SK-N-SH (cell line): Measurements from ENCODE around the gene PLCB1. TPM values are rescaled to one million over a fixed set of nuclear protein-coding genes. Genes with fewer than 3 reads are reported as not detected.

ENCODE experiments used
- CTCF ChIA-PET: fragments of 300-600, 350-600 bp; formaldehyde crosslinking; extraction: SDS; loops from one replicate; lab custom pipeline; 2021; lab: Yijun Ruan, JAX
- POLR2A ChIA-PET: fragments of 350-600 bp; sonication (Branson Sonifier 250); formaldehyde crosslinking; extraction: SDS; loops from one replicate; lab custom pipeline; 2020; ENCODE audit warnings: antibody characterized with exemption, inconsistent platforms; lab: Yijun Ruan, JAX
- DNase-seq: peaks from one replicate; pipeline ENCODE4 v3.0.0; 2012
- H2AFZ ChIP-seq: fragments of 200-600 bp; sonication (generic); 2 replicates; pipeline ENCODE4 v1.8.1; 2016; ENCODE audit warnings: antibody characterized with exemption, mild to moderate bottlenecking, low read depth
- H3F3A ChIP-seq: fragments of 200-600 bp; sonication (generic); replicated peaks from 2 replicates; pipeline ENCODE3; 2016; ENCODE audit warnings: antibody characterized with exemption, mild to moderate bottlenecking; ENCODE audit not compliant: insufficient read depth
- H3K27ac ChIP-seq, 2 experiments: fragments of 200-500 bp in 1 of 2; fragments of 200-600 bp in 1 of 2; sonication (Bioruptor generic) in 1 of 2; sonication (generic), shearing (Covaris generic) in 1 of 2; 2 replicates each; pipeline versions ENCODE4 v1.5.1 to v1.6.1; 2014 to 2016; ENCODE audit warnings: low read depth in 2 of 2, inconsistent platforms in 1 of 2, low read length in 1 of 2, mild to moderate bottlenecking in 1 of 2, mixed read lengths in 1 of 2
- H3K27me3 ChIP-seq: fragments of 200-600 bp; sonication (generic), shearing (Covaris generic); 2 replicates; pipeline ENCODE4 v1.6.1; 2016; ENCODE audit warnings: mixed run types; ENCODE audit not compliant: insufficient read depth
- H3K36me3 ChIP-seq, 2 experiments: fragments of 200-500 bp in 1 of 2; fragments of 200-600 bp in 1 of 2; sonication (Bioruptor generic) in 1 of 2; sonication (generic) in 1 of 2; replicated peaks in 1 of 2; 2 replicates each; pipeline versions ENCODE3 to v1.5.1; 2014 to 2016; ENCODE audit warnings: low read length in 1 of 2, mild to moderate bottlenecking in 1 of 2; ENCODE audit not compliant: insufficient read depth in 2 of 2, control insufficient read depth in 1 of 2
- H3K4me1 ChIP-seq, 2 experiments: fragments of 200-500 bp in 1 of 2; fragments of 200-600 bp in 1 of 2; sonication (Bioruptor generic) in 1 of 2; sonication (generic), shearing (Covaris generic) in 1 of 2; 2 replicates each; pipeline versions ENCODE4 v1.5.1 to v1.6.1; 2014 to 2016; ENCODE audit warnings: low read depth in 1 of 2, low read length in 1 of 2, mixed run types in 1 of 2; ENCODE audit not compliant: insufficient read depth in 2 of 2, control insufficient read depth in 1 of 2
- H3K4me2 ChIP-seq: fragments of 200-600 bp; sonication (generic), shearing (Covaris generic); 2 replicates; pipeline ENCODE4 v1.6.1; 2017; ENCODE audit warnings: mixed run types
- H3K4me3 ChIP-seq, 2 experiments: fragments of 200-500 bp in 1 of 2; fragments of 200-600 bp in 1 of 2; sonication (Bioruptor generic) in 1 of 2; sonication (generic), shearing (Covaris generic) in 1 of 2; 2 replicates each; pipeline versions ENCODE4 v1.5.1 to v1.8.1; 2014 to 2016; ENCODE audit warnings: low read depth in 2 of 2, inconsistent platforms in 1 of 2, low read length in 1 of 2, mild to moderate bottlenecking in 1 of 2, mixed read lengths in 1 of 2, moderate library complexity in 1 of 2
- H3K79me2 ChIP-seq: fragments of 200-600 bp; sonication (generic); 2 replicates; pipeline ENCODE4 v1.8.1; 2017; ENCODE audit warnings: mild to moderate bottlenecking; ENCODE audit not compliant: insufficient read depth
- H3K9ac ChIP-seq: fragments of 200-600 bp; sonication (generic); 2 replicates; pipeline ENCODE4 v1.6.1; 2017; ENCODE audit warnings: mixed run types
- H3K9me2 ChIP-seq: fragments of 200-600 bp; sonication (generic); 2 replicates; pipeline ENCODE4 v1.6.1; 2017; ENCODE audit warnings: mixed run types
- H3K9me3 ChIP-seq: fragments of 200-600 bp; sonication (generic); 2 replicates; pipeline ENCODE4 v1.6.1; 2017; ENCODE audit warnings: mixed run types, mild to moderate bottlenecking, moderate library complexity
- H4K20me1 ChIP-seq: fragments of 200-600 bp; sonication (generic); 2 replicates; pipeline ENCODE4 v1.6.1; 2017; ENCODE audit warnings: mild to moderate bottlenecking, mixed run types; ENCODE audit not compliant: insufficient read depth
- CHD2 ChIP-seq: fragments of 150-350 bp; IDR thresholded peaks from 2 replicates; pipeline ENCODE4 v1.6.1; 2018; ENCODE audit warnings: low read length; ENCODE audit not compliant: partially characterized antibody
- CTCF ChIP-seq: fragments of 200-600 bp; sonication (generic); IDR thresholded peaks from 2 replicates; pipeline ENCODE4 v1.6.1; 2017; ENCODE audit warnings: antibody characterized with exemption, mild to moderate bottlenecking, moderate library complexity
- FOXM1 ChIP-seq: IDR thresholded peaks from 2 replicates; pipeline ENCODE4 v1.4.0; 2012; ENCODE audit warnings: low read depth, mild to moderate bottlenecking
- JUND ChIP-seq: IDR thresholded peaks from 2 replicates; pipeline ENCODE4 v1.4.0; 2012
- MEF2A ChIP-seq: IDR thresholded peaks from 2 replicates; pipeline ENCODE4 v1.4.0; 2012; ENCODE audit warnings: low read depth, borderline replicate concordance
- NFIC ChIP-seq: IDR thresholded peaks from 2 replicates; pipeline ENCODE4 v1.4.0; 2012; ENCODE audit warnings: borderline replicate concordance
- POLR2AphosphoS5 ChIP-seq: IDR thresholded peaks from 2 replicates; pipeline ENCODE4 v1.6.1; 2012; ENCODE audit warnings: low read depth, low read length
- RCOR1 ChIP-seq: fragments of 150-350 bp; IDR thresholded peaks from 2 replicates; pipeline ENCODE4 v1.6.1; 2017; ENCODE audit warnings: antibody characterized with exemption, low read length
- REST ChIP-seq: IDR thresholded peaks from 2 replicates; pipeline ENCODE4 v1.6.1; 2012; ENCODE audit warnings: mild to moderate bottlenecking, low read depth, low read length, moderate library complexity
- RFX5 ChIP-seq: IDR thresholded peaks from 2 replicates; pipeline ENCODE4 v1.6.1; 2012; ENCODE audit warnings: mild to moderate bottlenecking, improper control_type of control experiment, low read length
- RXRA ChIP-seq: IDR thresholded peaks from 2 replicates; pipeline ENCODE4 v1.4.0; 2012; ENCODE audit warnings: low read depth, mild to moderate bottlenecking, borderline replicate concordance
- TAF1 ChIP-seq: IDR thresholded peaks from 2 replicates; pipeline ENCODE4 v1.6.1; 2012; ENCODE audit warnings: low read depth, mild to moderate bottlenecking, low read length, moderate library complexity, borderline replicate concordance
- TEAD4 ChIP-seq: IDR thresholded peaks from 2 replicates; pipeline ENCODE4 v1.4.0; 2012; ENCODE audit warnings: mild to moderate bottlenecking, borderline replicate concordance; ENCODE audit not compliant: insufficient read depth
- whole genome bisulfite sequencing: methylation state at CpG from one replicate; pipeline ENCODE4 v1.1.6; 2017; ENCODE audit warnings: low lambda C conversion rate; 5-methylcytosine and 5-hydroxymethylcytosine counted together
- polyA plus RNA-seq, 3 experiments: library from polyadenylated mRNA; depleted of rRNA; stranded (reverse); fragments of >200 nt; gene quantifications; 2 replicates each; pipeline ENCODE4 v1.2.3, GENCODE V29; 2012
- TF ChIP-seq, protein P1 (sequence below): fragments of 150-350 bp; IDR thresholded peaks from 2 replicates; pipeline ENCODE4 v1.6.1; 2016; ENCODE audit warnings: mild to moderate bottlenecking, low read depth, low read length

The PLCB1 gene
- polyA plus RNA-seq, 1 of the 3 experiments (the other 2 are of a cell fraction) = 10.5 TPM

GRCh38 chr20:8254911-8255582, 123.0 kb downstream of the PLCB1 start:
- CTCF ChIA-PET = no interaction called here

GRCh38 chr20:8255945-8256632, 124.0 kb downstream of the PLCB1 start:
- H3K4me3 ChIP-seq = no peak overlapping the region
- CTCF ChIA-PET = no interaction called here
- H3K79me2 ChIP-seq = no peaks in the 10 kb centered on the region
- H2AFZ ChIP-seq = no peak overlapping the region
- 71% methylated on average over 3 of the region's 3 CpGs for WGBS
- H4K20me1 ChIP-seq = no peaks in the 10 kb centered on the region
- no peaks in the 10 kb centered on the region for H3K9me2 ChIP-seq
- peaks cover 0 to 7% of the 10 kb centered on the region in 2 experiments for H3K36me3 ChIP-seq
- H3K4me1 ChIP-seq = no peaks in the 10 kb centered on the region
- H3K4me2 ChIP-seq = no peak overlapping the region
- H3K27ac ChIP-seq = no peak overlapping the region
- H3K27me3 ChIP-seq = no peaks in the 10 kb centered on the region
- H3K9ac ChIP-seq = no peak overlapping the region
- no peak for DNase-seq
- H3F3A ChIP-seq = no peaks in the 10 kb centered on the region
- POLR2A ChIA-PET = no interaction called here
- no peaks in the 10 kb centered on the region for H3K9me3 ChIP-seq
- TF ChIP-seq MEF2A (no peak), NFIC (no peak), REST (no peak), RCOR1 (no peak), CTCF (no peak)
- TF ChIP-seq, protein P1, sequence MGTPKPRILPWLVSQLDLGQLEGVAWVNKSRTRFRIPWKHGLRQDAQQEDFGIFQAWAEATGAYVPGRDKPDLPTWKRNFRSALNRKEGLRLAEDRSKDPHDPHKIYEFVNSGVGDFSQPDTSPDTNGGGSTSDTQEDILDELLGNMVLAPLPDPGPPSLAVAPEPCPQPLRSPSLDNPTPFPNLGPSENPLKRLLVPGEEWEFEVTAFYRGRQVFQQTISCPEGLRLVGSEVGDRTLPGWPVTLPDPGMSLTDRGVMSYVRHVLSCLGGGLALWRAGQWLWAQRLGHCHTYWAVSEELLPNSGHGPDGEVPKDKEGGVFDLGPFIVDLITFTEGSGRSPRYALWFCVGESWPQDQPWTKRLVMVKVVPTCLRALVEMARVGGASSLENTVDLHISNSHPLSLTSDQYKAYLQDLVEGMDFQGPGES = no peak
- TF ChIP-seq, all 33 proteins: peak for 0

More at GRCh38 chr20:8254911-8255582, 123.0 kb downstream of the PLCB1 start:
- Histone ChIP-seq H3K27me3 (no peaks in the 10 kb centered on the region), H2AFZ (no peak overlapping the region), H3K79me2 (no peaks in the 10 kb centered on the region), H3K9me2 (no peaks in the 10 kb centered on the region), H3K9ac (no peak overlapping the region), H3F3A (no peaks in the 10 kb centered on the region), H3K4me2 (no peak overlapping the region), H4K20me1 (no peaks in the 10 kb centered on the region), H3K4me3 (no peak overlapping the region), H3K27ac (no peak overlapping the region), H3K4me1 (no peaks in the 10 kb centered on the region), H3K9me3 (no peaks in the 10 kb centered on the region), H3K36me3 (peaks cover 0 to 7% of the 10 kb centered on the region in 2 experiments)
- DNase-seq = no peak
- WGBS = 77% methylated on average over 4 of the region's 4 CpGs
- POLR2A ChIA-PET = no interaction called here
- TF ChIP-seq RCOR1 (no peak), CHD2 (no peak), POLR2AphosphoS5 (no peak), JUND (no peak), TAF1 (no peak), RFX5 (no peak), RXRA (no peak), TEAD4 (no peak), FOXM1 (no peak)
